ENCODE data around the gene PEPD.

The PEPD gene

DNA sequence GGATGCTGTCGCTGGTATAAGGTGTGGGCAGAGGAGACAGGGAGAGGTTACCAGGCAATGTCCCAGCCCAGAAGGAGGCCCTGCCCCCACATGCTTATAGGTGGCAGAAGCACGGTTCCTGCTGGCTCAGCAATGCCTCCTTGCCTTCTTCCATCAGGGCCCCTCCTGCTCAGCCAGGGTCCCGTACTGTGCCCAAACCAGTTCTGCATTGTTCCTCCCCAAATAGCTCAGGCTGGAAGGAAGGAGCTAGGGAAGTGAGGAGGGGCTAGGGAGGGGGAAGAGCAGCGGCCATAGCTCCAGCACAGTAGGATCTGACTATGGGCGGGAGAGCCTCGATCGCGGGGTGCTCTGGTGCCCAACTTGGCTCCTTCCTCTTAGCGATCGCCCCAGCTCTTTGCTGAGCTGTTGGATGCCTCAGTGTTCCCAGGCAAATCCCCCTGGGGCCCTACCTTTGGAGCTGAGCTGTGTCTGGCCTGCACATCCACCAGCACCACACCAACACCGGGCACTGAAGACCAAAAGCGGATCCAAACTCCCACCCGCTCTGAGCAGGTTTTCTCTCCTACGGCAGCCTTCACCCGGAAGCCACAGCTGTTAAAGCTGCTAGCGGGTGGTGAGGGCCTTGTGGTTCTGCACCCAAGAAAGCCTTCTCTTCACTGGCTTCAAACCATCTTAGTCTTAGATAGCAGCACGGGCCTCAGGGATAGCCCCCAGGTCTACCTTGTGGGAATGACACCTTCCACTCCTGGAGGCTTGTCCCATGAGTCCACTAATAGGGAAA lies 32.1 kb upstream of the PEPD start:
- no peaks in the 10 kb centered on the region for H3K36me3 Mint-ChIP-seq

GRCh38 chr19:33552928-33553279 lies 31.3 kb upstream of the PEPD start:
- no peak overlapping the region for H3K4me3 Mint-ChIP-seq
- peaks cover 1% of the 10 kb centered on the region for H3K27me3 Mint-ChIP-seq
- no peak overlapping the region for H3K27ac Mint-ChIP-seq
- no peaks in the 10 kb centered on the region for H3K9me3 Mint-ChIP-seq (ENCODE audit: low read depth)
- no peaks in the 10 kb centered on the region for H3K36me3 Mint-ChIP-seq
- no peaks in the 10 kb centered on the region for H3K4me1 Mint-ChIP-seq (ENCODE audit: low read depth)

More for the DNA sequence above, 32.1 kb upstream of the PEPD start:
- Mint-ChIP-seq H3K27me3 (peaks cover 1% of the 10 kb centered on the region), H3K27ac (no peak overlapping the region), H3K9me3 (ENCODE audit: low read depth) (no peaks in the 10 kb centered on the region), H3K4me1 (ENCODE audit: low read depth) (no peaks in the 10 kb centered on the region), H3K4me3 (no peak overlapping the region)

DNA sequence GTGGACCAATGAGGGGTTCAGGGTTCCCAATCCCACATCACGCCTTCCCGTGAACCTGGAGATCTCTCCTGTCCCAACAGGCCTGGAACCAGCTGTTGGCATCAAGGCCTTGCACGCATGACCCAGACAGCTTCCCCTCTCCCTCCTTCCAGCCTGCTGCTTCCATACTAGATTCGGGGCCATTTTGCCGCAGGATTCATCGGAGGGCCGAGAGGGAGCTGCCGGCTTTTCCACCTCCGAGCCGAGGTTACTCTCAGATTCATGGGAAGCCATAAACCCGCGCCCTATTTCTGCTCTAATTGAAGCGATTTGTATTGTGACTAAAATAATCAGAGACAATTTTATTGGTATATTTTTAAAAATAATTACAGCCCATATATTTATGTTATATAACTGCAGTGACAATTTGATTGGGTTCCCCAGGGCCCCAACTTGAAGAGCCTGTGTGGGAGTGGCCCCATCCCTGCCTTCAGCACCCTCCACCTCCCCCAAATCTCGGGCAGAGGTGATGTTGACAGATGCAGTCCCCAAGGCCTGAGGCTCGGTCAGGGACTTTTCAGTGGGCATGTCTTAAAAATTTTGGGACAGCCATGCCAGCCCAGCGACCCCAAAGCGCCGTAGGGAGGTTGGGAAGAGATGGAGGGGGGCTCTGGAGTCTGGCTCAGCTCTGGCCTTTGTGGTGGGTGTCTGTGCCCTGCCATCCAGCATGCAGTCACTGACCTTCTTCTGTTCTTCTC lies 30.8 kb upstream of the PEPD start:
- H3K4me1 Mint-ChIP-seq (ENCODE audit: low read depth): no peaks in the 10 kb centered on the region
- no peak overlapping the region for H3K27ac Mint-ChIP-seq
- H3K27me3 Mint-ChIP-seq: peaks cover 1% of the 10 kb centered on the region
- H3K4me3 Mint-ChIP-seq: no peak overlapping the region
- H3K9me3 Mint-ChIP-seq (ENCODE audit: low read depth): no peaks in the 10 kb centered on the region
- no peaks in the 10 kb centered on the region for H3K36me3 Mint-ChIP-seq

DNA sequence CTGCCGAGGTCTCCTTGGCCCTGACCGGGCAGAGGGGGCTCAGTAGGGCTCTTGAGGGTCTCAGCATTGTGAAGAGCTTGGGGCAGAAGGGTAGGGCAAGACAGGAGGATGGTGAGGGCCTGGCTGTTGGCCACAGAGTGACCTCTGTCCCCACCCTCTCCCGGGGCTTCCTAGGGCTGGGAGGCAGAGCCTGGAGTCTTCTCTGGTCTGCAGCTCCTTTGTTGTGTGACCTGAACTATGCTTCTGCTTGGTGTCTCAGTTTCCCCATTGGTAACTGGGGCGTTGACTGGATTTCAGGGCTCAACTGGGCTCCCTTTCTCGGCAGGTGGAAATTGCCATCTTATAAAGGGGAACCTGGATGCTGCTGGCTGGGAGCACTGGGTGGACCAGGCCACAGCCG lies 30.1 kb upstream of the PEPD start:
- H3K27ac Mint-ChIP-seq: no peak overlapping the region
- no peaks in the 10 kb centered on the region for H3K36me3 Mint-ChIP-seq
- H3K4me1 Mint-ChIP-seq (ENCODE audit: low read depth): no peaks in the 10 kb centered on the region
- H3K4me3 Mint-ChIP-seq: no peak overlapping the region
- peaks cover 1% of the 10 kb centered on the region for H3K27me3 Mint-ChIP-seq
- no peaks in the 10 kb centered on the region for H3K9me3 Mint-ChIP-seq (ENCODE audit: low read depth)

DNA sequence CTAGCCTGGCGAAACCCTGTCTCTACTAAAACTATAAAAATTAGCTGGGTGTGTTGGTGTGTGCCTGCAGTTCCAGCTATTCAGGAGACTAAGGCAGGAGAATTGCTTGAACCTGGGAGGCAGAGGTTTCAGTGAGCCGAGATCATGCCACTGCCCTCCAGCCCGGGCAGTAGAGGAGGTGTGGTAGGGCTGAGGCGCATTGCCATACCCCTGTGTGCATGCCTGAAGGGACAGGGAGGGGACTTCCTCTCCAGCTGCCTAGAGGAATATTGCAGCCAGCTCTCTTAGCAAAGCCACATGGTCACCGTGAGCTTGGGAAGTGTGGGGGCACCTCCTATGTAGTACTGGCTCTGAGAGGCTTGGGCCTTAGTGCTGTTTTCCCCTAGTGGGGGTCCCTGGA lies 29.2 kb upstream of the PEPD start:
- Mint-ChIP-seq H3K4me3 (no peak overlapping the region), H3K36me3 (no peaks in the 10 kb centered on the region), H3K27me3 (peaks cover 1% of the 10 kb centered on the region), H3K27ac (no peak overlapping the region), H3K4me1 (ENCODE audit: low read depth) (no peaks in the 10 kb centered on the region), H3K9me3 (ENCODE audit: low read depth) (no peaks in the 10 kb centered on the region)

- Mint-ChIP-seq H3K4me3 (no peak overlapping the region), H3K9me3 (ENCODE audit: low read depth) (no peaks in the 10 kb centered on the region), H3K27me3 (peaks cover 1% of the 10 kb centered on the region), H3K27ac (no peak overlapping the region), H3K4me1 (ENCODE audit: low read depth) (no peaks in the 10 kb centered on the region), H3K36me3 (no peaks in the 10 kb centered on the region)
Measured at GRCh38 chr19:33547676-33548075, 26.1 kb upstream of the PEPD start.

GRCh38 chr19:33546656-33547055 lies 25.1 kb upstream of the PEPD start:
- Mint-ChIP-seq H3K9me3 (ENCODE audit: low read depth) (no peaks in the 10 kb centered on the region), H3K27ac (no peak overlapping the region)

DNA sequence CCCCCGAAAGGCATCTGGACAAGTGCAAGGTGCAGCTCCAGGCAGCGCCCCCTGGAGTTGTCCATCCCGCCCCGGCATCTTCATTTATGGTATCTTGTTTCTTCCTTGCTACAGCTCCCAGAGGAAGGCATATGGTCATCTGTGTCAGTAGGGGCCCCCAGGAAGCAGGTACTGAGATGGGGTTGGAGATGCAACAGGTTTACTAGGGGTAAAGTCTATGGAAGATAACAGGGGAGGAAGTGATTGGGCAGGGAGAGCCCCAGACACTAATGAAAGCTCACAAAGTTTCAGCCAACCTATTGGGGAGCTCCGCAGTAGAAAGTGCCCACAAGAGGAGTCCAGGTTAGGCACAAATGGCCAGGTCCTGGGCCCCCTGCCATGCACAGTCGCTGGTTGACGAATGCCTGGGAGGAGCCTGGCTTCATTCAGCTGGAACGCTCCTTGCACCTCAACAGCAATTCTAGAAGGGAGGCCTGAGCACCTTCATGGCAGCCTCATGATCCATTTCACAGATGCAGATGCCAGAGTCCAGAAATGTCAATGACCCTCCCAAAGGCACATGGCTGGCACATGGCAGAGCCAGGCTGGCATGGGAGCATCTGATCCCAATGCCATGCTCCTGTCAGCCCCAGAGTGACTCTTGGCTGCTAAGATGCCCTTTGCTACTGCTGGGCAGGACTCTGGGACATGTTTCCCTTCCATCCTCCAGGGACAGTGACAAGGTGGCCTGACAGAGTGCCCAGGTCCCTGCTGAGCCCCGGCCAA lies 23.8 kb upstream of the PEPD start:
- H3K27ac Mint-ChIP-seq: no peak overlapping the region
- H3K9me3 Mint-ChIP-seq (ENCODE audit: low read depth): no peaks in the 10 kb centered on the region
- no peak overlapping the region for H3K4me3 Mint-ChIP-seq
- H3K36me3 Mint-ChIP-seq: no peaks in the 10 kb centered on the region
- peaks cover 1% of the 10 kb centered on the region for H3K27me3 Mint-ChIP-seq
- H3K4me1 Mint-ChIP-seq (ENCODE audit: low read depth): no peaks in the 10 kb centered on the region

More at GRCh38 chr19:33546656-33547055, 25.1 kb upstream of the PEPD start:
- no peaks in the 10 kb centered on the region for H3K36me3 Mint-ChIP-seq
- peaks cover 1% of the 10 kb centered on the region for H3K27me3 Mint-ChIP-seq
- no peak overlapping the region for H3K4me3 Mint-ChIP-seq
- H3K4me1 Mint-ChIP-seq (ENCODE audit: low read depth): no peaks in the 10 kb centered on the region

DNA sequence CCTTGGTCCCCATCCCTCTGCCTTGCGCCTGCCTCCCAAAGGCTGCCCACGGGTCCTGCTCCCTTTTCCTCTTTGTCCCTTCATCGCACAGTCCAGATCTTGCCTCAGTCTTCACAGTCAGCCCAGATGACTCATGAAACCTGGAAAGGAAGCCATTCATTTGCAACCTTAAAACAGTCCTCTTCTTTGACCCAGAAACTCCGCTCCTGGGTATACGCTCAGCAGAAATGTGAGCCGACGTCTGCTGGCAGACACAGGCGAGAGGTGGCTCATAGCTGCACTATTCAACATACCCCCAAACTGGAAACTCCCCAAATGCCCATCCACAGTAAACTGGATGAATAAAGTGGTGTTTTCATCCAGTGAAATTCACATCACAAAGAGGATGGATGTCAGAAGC lies 13.6 kb upstream of the PEPD start:
- H3K27ac Mint-ChIP-seq: no peak overlapping the region
- peaks cover 9% of the 10 kb centered on the region for H3K27me3 Mint-ChIP-seq
- no peaks in the 10 kb centered on the region for H3K9me3 Mint-ChIP-seq (ENCODE audit: low read depth)
- H3K4me3 Mint-ChIP-seq: no peak overlapping the region
- no peaks in the 10 kb centered on the region for H3K4me1 Mint-ChIP-seq (ENCODE audit: low read depth)
- no peaks in the 10 kb centered on the region for H3K36me3 Mint-ChIP-seq

- H3K4me3 Mint-ChIP-seq: no peak overlapping the region
- no peak overlapping the region for H3K27ac Mint-ChIP-seq
- H3K27me3 Mint-ChIP-seq: peaks cover 12% of the 10 kb centered on the region
- no peaks in the 10 kb centered on the region for H3K36me3 Mint-ChIP-seq
- H3K9me3 Mint-ChIP-seq (ENCODE audit: low read depth): no peaks in the 10 kb centered on the region
- H3K4me1 Mint-ChIP-seq (ENCODE audit: low read depth): no peaks in the 10 kb centered on the region
Measured at GRCh38 chr19:33532859-33533460, 11.4 kb upstream of the PEPD start.

- no peak overlapping the region for H3K4me3 Mint-ChIP-seq
- peaks cover 12% of the 10 kb centered on the region for H3K27me3 Mint-ChIP-seq
- no peaks in the 10 kb centered on the region for H3K9me3 Mint-ChIP-seq (ENCODE audit: low read depth)
- H3K4me1 Mint-ChIP-seq (ENCODE audit: low read depth): no peaks in the 10 kb centered on the region
- no peak overlapping the region for H3K27ac Mint-ChIP-seq
- no peaks in the 10 kb centered on the region for H3K36me3 Mint-ChIP-seq
Measured at GRCh38 chr19:33530842-33531241, 9.3 kb upstream of the PEPD start.

DNA sequence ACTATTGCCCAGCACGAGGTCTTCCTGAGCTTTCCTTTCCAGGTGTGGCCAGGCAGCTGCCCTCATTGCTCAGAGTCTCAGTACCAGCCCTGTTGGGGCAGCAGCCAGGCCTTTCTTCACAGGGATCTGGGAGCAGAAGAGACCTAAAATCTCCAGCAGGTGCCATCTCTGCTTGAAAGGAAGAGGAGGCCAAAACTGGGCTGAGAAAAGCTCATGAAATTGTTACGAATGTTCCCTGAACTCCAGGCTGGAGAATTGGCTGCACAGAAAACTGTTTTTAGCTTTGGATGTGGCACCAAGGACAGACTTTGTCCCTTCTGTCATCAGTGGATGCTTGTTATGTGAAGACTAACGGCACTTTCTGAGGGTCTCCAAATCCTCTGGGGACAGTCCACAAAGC lies 8.7 kb upstream of the PEPD start:
- Mint-ChIP-seq H3K4me3 (no peak overlapping the region), H3K36me3 (no peaks in the 10 kb centered on the region), H3K27ac (no peak overlapping the region), H3K4me1 (ENCODE audit: low read depth) (no peaks in the 10 kb centered on the region), H3K27me3 (peaks cover 10% of the 10 kb centered on the region), H3K9me3 (ENCODE audit: low read depth) (no peaks in the 10 kb centered on the region)

GRCh38 chr19:33529094-33529676 lies 7.6 kb upstream of the PEPD start:
- Mint-ChIP-seq H3K27me3 (peaks cover 7% of the 10 kb centered on the region), H3K4me1 (ENCODE audit: low read depth) (no peaks in the 10 kb centered on the region), H3K4me3 (no peak overlapping the region), H3K27ac (no peak overlapping the region), H3K9me3 (ENCODE audit: low read depth) (no peaks in the 10 kb centered on the region), H3K36me3 (no peaks in the 10 kb centered on the region)

DNA sequence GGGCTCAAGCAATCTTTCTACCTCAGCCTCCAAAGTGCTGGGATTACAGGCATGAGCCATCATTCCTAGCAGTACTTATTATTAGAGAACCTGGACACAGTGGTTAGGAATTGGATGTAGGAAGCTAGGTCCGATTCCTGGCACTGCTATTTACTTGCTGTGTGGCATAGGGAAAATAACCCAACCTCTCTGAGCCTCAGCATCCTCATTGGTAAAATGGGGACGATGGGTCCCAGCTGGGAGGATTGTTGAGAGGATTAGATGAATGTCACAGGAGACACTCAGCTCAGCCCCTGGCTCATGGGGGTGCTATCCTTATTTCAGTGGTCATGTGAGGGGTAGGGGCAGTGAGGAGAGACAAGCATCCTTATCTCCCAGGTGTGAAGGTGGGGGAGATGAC lies 6.8 kb upstream of the PEPD start:
- Mint-ChIP-seq H3K27ac (no peak overlapping the region), H3K27me3 (peaks cover 6% of the 10 kb centered on the region), H3K36me3 (no peaks in the 10 kb centered on the region), H3K4me1 (ENCODE audit: low read depth) (no peaks in the 10 kb centered on the region), H3K4me3 (no peak overlapping the region), H3K9me3 (ENCODE audit: low read depth) (no peaks in the 10 kb centered on the region)
